ENCODE results near the gene A4GNT. TPM values are rescaled to one million over a fixed set of nuclear protein-coding genes. Genes with fewer than 3 reads are reported as not detected.
"Not testable (repeated sequence)": the region's sequence is repeated elsewhere in the genome, so short reads cannot be mapped to it uniquely, and the experiment has no call there.

The A4GNT gene
- total RNA-seq, 1 experiment from 2014 or later: not detected

GRCh38 chr3:138157743-138158142, 25.6 kb upstream of the A4GNT start:
- Histone ChIP-seq H3K27me3 (replicated peaks; ENCODE audit: control insufficient read depth, insufficient read depth, low read length) (no peaks in the 10 kb centered on the region), H3K36me3 (ENCODE audit: control insufficient read depth, insufficient read depth, low read length) (no peaks in the 10 kb centered on the region), H3K4me1 (no peaks in the 10 kb centered on the region), H3K4me3 (ENCODE audit: low read depth, low read length) (no peak overlapping the region), H3K9me3 (no peaks in the 10 kb centered on the region)
- POLR2A ChIA-PET: no interaction called here
- CTCF ChIA-PET: no interaction called here
- no peak overlapping the region for H3K27ac Mint-ChIP-seq (ENCODE audit: unreplicated experiment)
- no peak for TF ChIP-seq CTCF (IDR thresholded peaks at IDR 0.05; ENCODE audit: insufficient read depth in 1 of 2, low read depth in 1 of 2, low read length in 1 of 2, severe bottlenecking in 1 of 2, unreplicated experiment in 1 of 2)
- peaks cover 22% of the 10 kb centered on the region for H3K9me3 Mint-ChIP-seq (ENCODE audit: unreplicated experiment)
- H3K4me1 Mint-ChIP-seq (ENCODE audit: low read depth, unreplicated experiment): no peaks in the 10 kb centered on the region
- H3K36me3 Mint-ChIP-seq (ENCODE audit: insufficient read depth, unreplicated experiment): peaks cover 11% of the 10 kb centered on the region
- H3K27me3 Mint-ChIP-seq (ENCODE audit: insufficient read depth, unreplicated experiment): no peaks in the 10 kb centered on the region
- no TSS peak for BruUV-seq (replicated peaks)
- intact Hi-C loops (cut with micrococcal nuclease; ENCODE audit: unreplicated experiment): no loop called here
- no peak for DNase-seq
- H3K4me3 Mint-ChIP-seq (ENCODE audit: unreplicated experiment): no peak overlapping the region

GRCh38 chr3:138154534-138154933, 22.3 kb upstream of the A4GNT start:
- Histone ChIP-seq H3K36me3 (ENCODE audit: control insufficient read depth, insufficient read depth, low read length) (no peaks in the 10 kb centered on the region), H3K9me3 (no peaks in the 10 kb centered on the region), H3K4me3 (ENCODE audit: low read depth, low read length) (no peak overlapping the region), H3K4me1 (no peaks in the 10 kb centered on the region), H3K27me3 (replicated peaks; ENCODE audit: control insufficient read depth, insufficient read depth, low read length) (no peaks in the 10 kb centered on the region)
- no peaks in the 10 kb centered on the region for H3K4me1 Mint-ChIP-seq (ENCODE audit: low read depth, unreplicated experiment)
- CTCF ChIA-PET: no interaction called here
- H3K36me3 Mint-ChIP-seq (ENCODE audit: insufficient read depth, unreplicated experiment): peaks cover 10% of the 10 kb centered on the region
- no peak for DNase-seq
- peaks cover 22% of the 10 kb centered on the region for H3K9me3 Mint-ChIP-seq (ENCODE audit: unreplicated experiment)
- no peak for TF ChIP-seq CTCF (IDR thresholded peaks at IDR 0.05; ENCODE audit: insufficient read depth in 1 of 2, low read depth in 1 of 2, low read length in 1 of 2, severe bottlenecking in 1 of 2, unreplicated experiment in 1 of 2)
- no peak overlapping the region for H3K4me3 Mint-ChIP-seq (ENCODE audit: unreplicated experiment)
- POLR2A ChIA-PET: no interaction called here
- BruUV-seq (replicated peaks): no TSS peak
- intact Hi-C loops (cut with micrococcal nuclease; ENCODE audit: unreplicated experiment): no loop called here
- H3K27me3 Mint-ChIP-seq (ENCODE audit: insufficient read depth, unreplicated experiment): no peaks in the 10 kb centered on the region
- no peak overlapping the region for H3K27ac Mint-ChIP-seq (ENCODE audit: unreplicated experiment)

DNA sequence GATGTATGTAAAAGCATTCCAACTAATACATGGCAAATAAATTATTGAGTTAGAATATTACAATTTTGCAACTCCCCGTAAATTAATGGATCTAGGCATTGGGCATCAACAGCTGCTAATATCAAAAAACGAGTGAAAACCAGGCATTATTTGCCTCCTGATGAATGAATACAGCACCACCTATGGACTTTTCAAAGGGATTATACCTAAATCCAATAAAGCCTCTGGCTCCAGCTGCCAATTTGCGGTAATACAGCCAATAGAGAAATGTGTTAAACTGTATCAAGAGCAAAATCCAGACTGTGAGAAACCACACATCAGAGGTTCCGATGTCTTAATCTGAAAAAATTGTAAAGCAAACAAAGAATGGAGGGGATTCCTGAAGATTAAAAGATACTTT, 16.3 kb upstream of the A4GNT start:
- intact Hi-C loops (cut with micrococcal nuclease; ENCODE audit: unreplicated experiment): no loop called here
- BruUV-seq (replicated peaks): no TSS peak
- DNase-seq: no peak
- no peaks in the 10 kb centered on the region for H3K36me3 ChIP-seq (ENCODE audit: control insufficient read depth, insufficient read depth, low read length)
- no peak overlapping the region for H3K4me3 Mint-ChIP-seq (ENCODE audit: unreplicated experiment)
- peaks cover 6% of the 10 kb centered on the region for H3K9me3 Mint-ChIP-seq (ENCODE audit: unreplicated experiment)
- no peaks in the 10 kb centered on the region for H3K4me1 ChIP-seq
- H3K27me3 Mint-ChIP-seq (ENCODE audit: insufficient read depth, unreplicated experiment): no peaks in the 10 kb centered on the region
- H3K9me3 ChIP-seq: peaks cover 7% of the 10 kb centered on the region; the same call in 1 of the 2 replicates
- no peak for TF ChIP-seq CTCF (IDR thresholded peaks at IDR 0.05; ENCODE audit: insufficient read depth in 1 of 2, low read depth in 1 of 2, low read length in 1 of 2, severe bottlenecking in 1 of 2, unreplicated experiment in 1 of 2)
- CTCF ChIA-PET: interaction anchor here (0.6 to 1.5 kb wide), 2 partner anchors 12 to 33 kb away, joined by 3 to 5 read pairs; partner anchors contain the start of gene DZIP1L
- no peak overlapping the region for H3K4me3 ChIP-seq (ENCODE audit: low read depth, low read length)
- peaks cover 3% of the 10 kb centered on the region for H3K36me3 Mint-ChIP-seq (ENCODE audit: insufficient read depth, unreplicated experiment)
- POLR2A ChIA-PET: no interaction called here
- no peak overlapping the region for H3K27ac Mint-ChIP-seq (ENCODE audit: unreplicated experiment)
- no peaks in the 10 kb centered on the region for H3K27me3 ChIP-seq (replicated peaks; ENCODE audit: control insufficient read depth, insufficient read depth, low read length)
- H3K4me1 Mint-ChIP-seq (ENCODE audit: low read depth, unreplicated experiment): no peaks in the 10 kb centered on the region

- H3K36me3 ChIP-seq (ENCODE audit: control insufficient read depth, insufficient read depth, low read length); CTCF ChIA-PET; H3K9me3 ChIP-seq; H3K27me3 ChIP-seq (replicated peaks; ENCODE audit: control insufficient read depth, insufficient read depth, low read length); DNase-seq; H3K4me1 Mint-ChIP-seq (ENCODE audit: low read depth, unreplicated experiment); H3K27me3 Mint-ChIP-seq (ENCODE audit: insufficient read depth, unreplicated experiment); H3K4me3 Mint-ChIP-seq (ENCODE audit: unreplicated experiment); H3K4me3 ChIP-seq (ENCODE audit: low read depth, low read length); BruUV-seq (replicated peaks); H3K27ac Mint-ChIP-seq (ENCODE audit: unreplicated experiment); H3K36me3 Mint-ChIP-seq (ENCODE audit: insufficient read depth, unreplicated experiment); intact Hi-C loops (cut with micrococcal nuclease; ENCODE audit: unreplicated experiment); POLR2A ChIA-PET; H3K4me1 ChIP-seq: not testable (repeated sequence)
- peaks cover 10% of the 10 kb centered on the region for H3K9me3 Mint-ChIP-seq (ENCODE audit: unreplicated experiment)
Measured at GRCh38 chr3:138142181-138142580, 10.0 kb upstream of the A4GNT start.

All from Caco-2 (cell line).